ENCODE measurements around the gene PARD3. TPM values are rescaled to one million over a fixed set of nuclear protein-coding genes. Genes with fewer than 3 reads are reported as not detected.

PARD3 gene
- polyA plus RNA-seq, 1 donor from 2014 or later, result 12.4 TPM

- Histone ChIP-seq H3F3A (ENCODE audit: insufficient read depth, low read length, poor library complexity, severe bottlenecking) (peaks cover 3% of the 10 kb centered on the region), H3K9ac (ENCODE audit: low read length) (no peak overlapping the region), H3K9me2 (ENCODE audit: insufficient read depth, low read length) (no peaks in the 10 kb centered on the region), H3K4me2 (ENCODE audit: low read length) (no peak overlapping the region), H3K9me3 (ENCODE audit: low read length) (no peaks in the 10 kb centered on the region), H3K79me2 (replicated peaks; ENCODE audit: insufficient read depth, low read length) (no peaks in the 10 kb centered on the region), H3K27ac (ENCODE audit: low read length) (no peak overlapping the region), H3K4me3 (ENCODE audit: low read length) (no peak overlapping the region), H3K27me3 (ENCODE audit: insufficient read depth, low read depth, low read length) (no peaks in the 10 kb centered on the region), H2AFZ (ENCODE audit: low read depth, low read length) (no peak overlapping the region), H3K36me3 (ENCODE audit: insufficient read depth, low read length) (no peaks in the 10 kb centered on the region), H4K20me1 (ENCODE audit: insufficient read depth) (no peaks in the 10 kb centered on the region)
- TF ChIP-seq EZH2 (IDR thresholded peaks at IDR 0.05; ENCODE audit: borderline replicate concordance, insufficient read depth, low read length, poor library complexity, severe bottlenecking) (no peak), RAD21 (conservative IDR thresholded peaks at IDR 0.05) (no peak), POLR2AphosphoS5 (IDR thresholded peaks at IDR 0.05) (no peak), EP300 (conservative IDR thresholded peaks at IDR 0.05; ENCODE audit: poor library complexity, severe bottlenecking) (no peak), CTCF (IDR thresholded peaks at IDR 0.05; ENCODE audit: poor library complexity, severe bottlenecking) (no peak), SMC3 (conservative IDR thresholded peaks at IDR 0.05; ENCODE audit: poor library complexity) (no peak), MXI1 (conservative IDR thresholded peaks at IDR 0.05; ENCODE audit: poor library complexity, severe bottlenecking) (no peak), REST (IDR thresholded peaks at IDR 0.05; ENCODE audit: borderline replicate concordance) (no peak)
Measured at GRCh38 chr10:34198953-34199352, 616.1 kb downstream of the PARD3 start.

- Histone ChIP-seq H3K9me2 (ENCODE audit: insufficient read depth, low read length) (no peaks in the 10 kb centered on the region), H4K20me1 (ENCODE audit: insufficient read depth) (no peaks in the 10 kb centered on the region), H2AFZ (ENCODE audit: low read depth, low read length) (no peak overlapping the region), H3K9me3 (ENCODE audit: low read length) (no peaks in the 10 kb centered on the region), H3K4me2 (ENCODE audit: low read length) (no peak overlapping the region), H3K9ac (ENCODE audit: low read length) (no peak overlapping the region), H3K27me3 (ENCODE audit: insufficient read depth, low read depth, low read length) (no peaks in the 10 kb centered on the region), H3K27ac (ENCODE audit: low read length) (no peak overlapping the region), H3F3A (ENCODE audit: insufficient read depth, low read length, poor library complexity, severe bottlenecking) (peaks cover 3% of the 10 kb centered on the region), H3K36me3 (ENCODE audit: insufficient read depth, low read length) (no peaks in the 10 kb centered on the region), H3K4me3 (ENCODE audit: low read length) (no peak overlapping the region), H3K79me2 (replicated peaks; ENCODE audit: insufficient read depth, low read length) (no peaks in the 10 kb centered on the region)
- TF ChIP-seq SMC3 (conservative IDR thresholded peaks at IDR 0.05; ENCODE audit: poor library complexity) (no peak), EZH2 (IDR thresholded peaks at IDR 0.05; ENCODE audit: borderline replicate concordance, insufficient read depth, low read length, poor library complexity, severe bottlenecking) (no peak), POLR2AphosphoS5 (IDR thresholded peaks at IDR 0.05) (no peak), TAF1 (IDR thresholded peaks at IDR 0.05; ENCODE audit: low read depth) (no peak), MXI1 (conservative IDR thresholded peaks at IDR 0.05; ENCODE audit: poor library complexity, severe bottlenecking) (no peak), RAD21 (conservative IDR thresholded peaks at IDR 0.05) (no peak)
Measured at GRCh38 chr10:34196058-34196433, 619.0 kb downstream of the PARD3 start.
